NCI-H82 (cell line): ENCODE measurements around the gene ZNF550.
"Not testable (repeated sequence)": the region's sequence is repeated elsewhere in the genome, so short reads cannot be mapped to it uniquely, and the experiment has no call there.

Experiments used
- DNase-seq: peaks from one replicate; lab custom pipeline; 2025; lab: John Stamatoyannopoulos, UW

The ZNF550 gene

DNA sequence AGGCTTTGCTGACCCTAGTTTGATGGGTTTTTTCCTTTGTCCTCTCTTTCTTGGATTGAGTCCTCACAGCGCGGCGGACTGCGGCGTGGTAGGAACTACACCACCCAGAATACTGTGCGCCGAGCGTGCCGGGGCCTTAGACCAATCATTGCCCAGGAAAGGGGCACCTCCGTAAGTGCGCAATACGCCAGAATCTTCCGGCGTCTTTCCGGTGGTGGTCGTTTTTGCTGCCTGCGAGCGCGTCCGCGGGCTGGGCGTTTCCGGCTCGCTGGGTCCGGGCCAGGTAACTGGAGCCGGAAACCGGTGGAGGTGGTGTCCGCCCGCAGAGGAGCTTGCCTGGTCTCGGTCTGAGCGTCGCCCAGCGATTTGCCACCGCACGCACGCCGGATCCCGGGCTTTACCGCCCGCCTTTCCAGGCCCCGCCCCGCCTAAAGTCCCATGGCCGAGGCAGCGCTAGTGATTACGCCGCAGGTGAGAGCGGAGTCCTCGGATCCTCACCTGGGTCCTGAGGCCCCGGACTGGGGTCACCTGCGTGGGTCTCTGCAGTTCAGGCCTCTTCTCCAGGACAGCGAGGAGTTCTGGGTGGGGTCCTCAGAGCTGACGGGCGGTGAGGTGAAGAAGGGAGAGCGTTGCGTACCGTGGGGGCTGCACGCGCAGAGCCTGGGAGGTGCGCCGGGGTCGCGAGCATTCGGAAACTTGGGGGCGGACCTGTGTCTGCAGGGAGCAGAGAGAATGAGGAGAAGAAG is 32.4 kb downstream of the ZNF550 start, which contains the start of gene ZNF549:
Gene ZNF549 (plus strand): TSS at position 221 of the 746 bp plus-strand sequence. CDS start 218 bp downstream, at position 439.
- DNase-seq, result peak; percentile 96

DNA sequence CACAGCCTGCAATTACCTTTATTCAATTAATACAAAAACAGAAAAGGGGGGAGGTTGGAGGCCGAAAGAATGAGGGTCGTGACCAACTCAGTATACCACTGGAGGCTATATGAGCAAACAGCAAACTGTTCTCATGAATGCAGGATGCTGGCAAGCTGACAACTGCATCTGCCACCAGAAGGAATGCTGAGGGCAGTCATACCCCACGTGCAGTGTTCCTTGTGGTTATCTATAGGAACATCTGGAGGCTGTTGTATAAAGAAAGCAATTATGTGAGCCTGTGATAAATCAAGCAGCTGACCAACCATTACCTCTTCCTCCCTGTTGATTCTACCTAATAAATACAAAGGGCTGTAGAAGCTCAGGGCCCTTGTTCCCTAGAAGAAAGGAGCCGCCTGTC is 41.6 kb downstream of the ZNF550 start:
- not testable (repeated sequence) for DNase-seq

DNA sequence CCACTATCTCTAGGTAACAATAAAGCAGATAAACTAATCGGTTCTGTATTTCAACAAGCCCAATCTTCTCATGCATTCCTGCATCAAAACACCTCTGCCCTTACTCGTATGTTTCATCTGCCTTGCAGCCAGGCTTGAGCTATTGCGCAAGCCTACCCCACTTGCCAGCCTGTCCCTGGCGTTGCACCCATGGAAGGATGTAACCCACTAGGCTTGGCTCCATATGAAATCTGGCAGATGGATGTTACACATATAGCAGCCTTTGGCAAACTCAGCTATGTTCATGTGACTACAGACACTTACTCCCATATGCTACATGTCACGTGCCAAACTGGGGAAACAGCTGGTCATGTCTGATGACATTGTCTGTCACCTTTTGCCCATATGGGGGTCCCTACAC is 44.4 kb downstream of the ZNF550 start:
- DNase-seq, result no peak

DNA sequence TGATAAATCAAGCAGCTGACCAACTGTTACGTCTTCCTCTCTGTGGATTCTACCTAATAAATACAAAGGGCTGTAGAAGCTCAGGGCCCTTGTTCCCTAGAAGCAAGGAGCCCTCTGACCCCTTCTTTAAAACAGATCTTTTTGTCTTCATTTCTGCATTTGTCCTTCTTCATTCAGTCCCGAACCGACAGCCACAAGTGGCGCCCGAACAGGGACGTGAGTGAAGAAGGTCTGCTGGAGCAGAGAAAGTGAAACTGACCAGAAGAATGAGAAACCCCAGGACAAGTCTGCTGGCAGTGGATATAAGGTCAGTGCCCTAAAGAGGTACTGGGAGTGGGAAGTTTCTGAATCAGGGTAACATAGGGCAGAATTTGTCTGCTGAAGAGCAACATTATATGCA is 46.8 kb downstream of the ZNF550 start:
- DNase-seq, result no peak

DNA sequence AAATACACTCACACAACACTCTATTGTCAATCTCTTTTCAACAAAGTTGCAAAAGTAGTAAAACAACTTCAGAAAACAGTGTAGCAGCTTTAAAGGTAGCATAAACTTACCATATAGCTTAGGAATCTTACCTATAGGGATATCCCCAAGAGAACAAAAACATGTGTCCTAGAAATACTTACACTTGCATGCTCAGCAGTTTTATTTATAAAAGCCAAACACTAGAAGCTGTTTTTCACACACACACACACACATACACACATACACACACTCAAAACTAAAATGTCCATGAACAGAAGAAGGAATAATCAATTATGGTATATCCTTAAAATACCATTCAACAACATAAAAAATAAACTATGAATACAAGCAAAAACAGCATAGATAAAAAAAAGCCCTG is 48.2 kb downstream of the ZNF550 start:
- no peak for DNase-seq

DNA sequence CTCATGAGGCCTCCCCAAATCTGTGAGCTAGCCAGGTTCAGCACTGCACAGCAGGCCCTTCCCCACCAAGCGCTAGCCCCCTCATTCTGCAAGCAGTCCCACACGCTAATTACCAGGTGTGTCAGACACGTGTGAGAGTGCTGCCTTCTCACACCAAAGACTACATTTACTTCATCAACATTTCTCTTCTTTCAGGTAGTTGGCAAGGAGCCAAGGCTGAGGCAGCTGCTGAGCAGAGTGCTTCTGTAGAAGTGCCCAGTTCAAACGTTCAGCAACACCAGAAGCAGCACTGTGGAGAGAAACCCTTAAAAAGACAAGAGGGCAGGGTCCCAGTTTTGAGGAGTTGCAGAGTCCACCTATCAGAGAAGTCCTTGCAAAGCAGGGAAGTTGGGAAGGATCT is 53.5 kb downstream of the ZNF550 start:
- no peak for DNase-seq

DNA sequence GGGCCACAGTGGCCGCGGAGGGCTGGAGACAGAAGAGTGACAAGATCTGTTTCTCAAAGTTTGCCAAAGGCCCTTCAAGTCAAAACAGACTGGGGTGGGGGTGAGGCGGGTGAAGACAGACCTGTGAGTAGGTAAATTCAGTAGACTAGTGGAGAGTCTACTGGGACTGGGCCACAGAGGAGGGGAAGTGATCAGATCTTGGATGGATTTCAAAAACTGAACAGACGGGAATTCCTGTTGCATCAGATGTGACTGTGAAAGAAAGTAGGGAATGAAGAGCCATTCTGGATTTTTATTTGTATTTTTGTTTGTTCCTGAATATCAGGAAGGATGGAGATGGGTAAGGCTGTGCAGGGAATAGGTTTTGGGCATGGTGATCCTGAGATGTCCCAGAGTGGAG is 59.3 kb downstream of the ZNF550 start:
- not testable (repeated sequence) for DNase-seq

DNA sequence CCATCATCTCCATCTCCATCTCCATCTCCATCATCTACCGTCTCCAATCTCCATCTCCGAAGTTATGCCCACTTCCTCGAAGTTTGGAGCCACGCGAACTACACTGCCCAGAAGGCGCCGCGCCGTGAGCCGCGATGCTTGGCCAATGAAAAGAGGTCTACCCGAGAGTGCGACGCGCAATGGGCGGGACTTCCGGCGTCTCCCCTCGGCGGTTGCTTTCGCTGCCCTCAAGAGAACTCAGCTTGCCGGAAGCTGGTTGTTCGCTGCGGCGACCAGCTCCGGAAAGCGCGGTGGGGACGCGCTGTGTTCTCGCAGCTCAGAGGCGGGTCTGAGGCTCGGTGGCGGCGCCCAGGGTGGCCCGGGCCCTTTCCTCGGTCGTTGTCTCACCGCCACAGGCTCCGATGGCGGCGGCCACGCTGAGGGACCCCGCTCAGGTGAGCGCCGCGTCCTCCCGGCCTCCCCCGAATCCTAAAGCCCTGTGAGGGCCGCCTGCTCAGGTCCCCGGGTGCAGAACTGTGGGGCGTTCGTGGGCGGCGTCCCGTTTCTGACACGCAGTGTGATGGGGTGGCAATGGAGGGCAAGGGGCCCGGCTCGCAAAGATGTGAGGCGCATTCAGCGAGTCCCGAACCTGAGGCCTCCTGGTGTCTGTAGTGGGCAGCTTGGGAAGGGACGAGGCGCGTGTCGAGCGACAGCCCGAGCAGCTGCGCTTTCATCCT is 59.8 kb downstream of the ZNF550 start, which contains the start of gene ZNF773:
Gene ZNF773 (plus strand): TSS at position 259 of the 716 bp plus-strand sequence. CDS start 143 bp downstream, at position 402.
- DNase-seq, result peak; percentile 97

DNA sequence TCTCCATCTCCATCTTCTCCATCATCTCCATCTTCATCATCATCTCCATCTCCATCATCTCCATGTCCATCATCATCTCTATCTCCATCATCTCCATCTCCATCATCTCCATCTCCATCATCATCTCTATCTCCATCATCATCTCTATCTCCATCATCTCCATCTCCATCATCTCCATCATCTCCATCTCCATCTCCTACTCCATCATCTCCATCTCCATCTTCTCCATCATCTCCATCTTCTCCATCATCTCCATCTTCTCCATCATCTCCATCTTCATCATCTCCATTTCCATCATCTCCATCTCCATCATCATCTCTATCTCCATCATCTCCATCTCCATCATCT is 60.4 kb downstream of the ZNF550 start:
- not testable (repeated sequence) for DNase-seq

DNA sequence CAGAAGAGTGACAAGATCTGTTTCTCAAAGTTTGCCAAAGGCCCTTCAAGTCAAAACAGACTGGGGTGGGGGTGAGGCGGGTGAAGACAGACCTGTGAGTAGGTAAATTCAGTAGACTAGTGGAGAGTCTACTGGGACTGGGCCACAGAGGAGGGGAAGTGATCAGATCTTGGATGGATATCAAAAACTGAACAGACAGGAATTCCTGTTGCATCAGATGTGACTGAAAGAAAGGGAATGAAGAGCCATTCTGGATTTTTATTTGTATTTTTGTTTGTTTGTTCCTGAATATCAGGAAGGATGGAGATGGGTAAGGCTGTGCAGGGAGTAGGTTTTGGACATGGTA is 71.4 kb downstream of the ZNF550 start:
- not testable (repeated sequence) for DNase-seq

DNA sequence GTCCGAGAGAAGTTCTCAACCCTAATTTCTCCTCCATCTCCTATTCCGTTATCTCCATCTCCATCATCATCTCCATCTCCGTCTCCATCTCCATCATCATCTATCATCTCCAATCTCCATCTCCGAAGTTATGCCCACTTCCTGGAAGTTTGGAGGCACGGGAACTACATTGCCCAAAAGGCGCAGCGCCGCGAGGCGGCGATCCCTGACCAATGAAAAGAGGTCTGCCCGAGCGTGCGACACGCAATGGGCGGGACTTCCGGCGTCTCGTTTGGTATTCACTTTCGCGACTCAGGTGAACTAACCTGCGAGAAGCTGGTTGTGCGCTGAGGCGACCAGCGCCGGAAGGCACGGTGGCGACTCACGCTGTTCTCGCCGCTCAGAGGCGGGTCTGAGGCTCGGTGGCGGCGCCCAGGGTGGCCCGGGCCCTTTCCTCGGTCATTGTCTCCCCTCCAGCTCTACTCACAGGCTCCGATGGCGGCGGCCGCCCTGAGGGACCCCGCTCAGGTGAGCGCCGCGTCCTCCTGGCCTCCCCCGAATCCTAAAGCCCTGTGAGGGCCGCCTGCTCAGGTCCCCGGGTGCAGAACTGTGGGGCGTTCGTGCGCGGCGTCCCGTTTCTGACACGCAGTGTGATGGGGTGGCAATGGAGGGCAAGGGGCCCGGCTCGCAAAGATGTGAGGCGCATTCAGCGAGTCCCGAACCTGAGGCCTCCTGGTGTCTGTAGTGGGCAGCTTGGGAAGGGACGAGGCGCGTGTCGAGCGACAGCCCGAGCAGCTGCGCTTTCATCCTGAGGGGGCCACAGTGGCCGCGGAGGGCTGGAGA is 72.0 kb downstream of the ZNF550 start, which contains the start of gene ZNF419:
Gene ZNF419 (plus strand): TSS at position 274 of the 822 bp plus-strand sequence. CDS start 201 bp downstream, at position 475.
- peak; percentile 91 for DNase-seq
